Measurements from ENCODE around the gene HBE1. TPM values are rescaled to one million over a fixed set of nuclear protein-coding genes. Genes with fewer than 3 reads are reported as not detected.

The HBE1 gene
- total and polyA plus RNA-seq, 9 of the 15 experiments (the other 6 are each of a cell fraction or from before 2014, with no cell fraction given), result 612 to 10,250 (median 2,181) TPM

DNA sequence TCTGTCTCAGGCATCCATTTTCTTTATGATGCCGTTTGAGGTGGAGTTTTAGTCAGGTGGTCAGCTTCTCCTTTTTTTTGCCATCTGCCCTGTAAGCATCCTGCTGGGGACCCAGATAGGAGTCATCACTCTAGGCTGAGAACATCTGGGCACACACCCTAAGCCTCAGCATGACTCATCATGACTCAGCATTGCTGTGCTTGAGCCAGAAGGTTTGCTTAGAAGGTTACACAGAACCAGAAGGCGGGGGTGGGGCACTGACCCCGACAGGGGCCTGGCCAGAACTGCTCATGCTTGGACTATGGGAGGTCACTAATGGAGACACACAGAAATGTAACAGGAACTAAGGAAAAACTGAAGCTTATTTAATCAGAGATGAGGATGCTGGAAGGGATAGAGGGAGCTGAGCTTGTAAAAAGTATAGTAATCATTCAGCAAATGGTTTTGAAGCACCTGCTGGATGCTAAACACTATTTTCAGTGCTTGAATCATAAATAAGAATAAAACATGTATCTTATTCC, 10.9 kb upstream of the HBE1 start (continued):
- TF ChIP-seq, protein P1, sequence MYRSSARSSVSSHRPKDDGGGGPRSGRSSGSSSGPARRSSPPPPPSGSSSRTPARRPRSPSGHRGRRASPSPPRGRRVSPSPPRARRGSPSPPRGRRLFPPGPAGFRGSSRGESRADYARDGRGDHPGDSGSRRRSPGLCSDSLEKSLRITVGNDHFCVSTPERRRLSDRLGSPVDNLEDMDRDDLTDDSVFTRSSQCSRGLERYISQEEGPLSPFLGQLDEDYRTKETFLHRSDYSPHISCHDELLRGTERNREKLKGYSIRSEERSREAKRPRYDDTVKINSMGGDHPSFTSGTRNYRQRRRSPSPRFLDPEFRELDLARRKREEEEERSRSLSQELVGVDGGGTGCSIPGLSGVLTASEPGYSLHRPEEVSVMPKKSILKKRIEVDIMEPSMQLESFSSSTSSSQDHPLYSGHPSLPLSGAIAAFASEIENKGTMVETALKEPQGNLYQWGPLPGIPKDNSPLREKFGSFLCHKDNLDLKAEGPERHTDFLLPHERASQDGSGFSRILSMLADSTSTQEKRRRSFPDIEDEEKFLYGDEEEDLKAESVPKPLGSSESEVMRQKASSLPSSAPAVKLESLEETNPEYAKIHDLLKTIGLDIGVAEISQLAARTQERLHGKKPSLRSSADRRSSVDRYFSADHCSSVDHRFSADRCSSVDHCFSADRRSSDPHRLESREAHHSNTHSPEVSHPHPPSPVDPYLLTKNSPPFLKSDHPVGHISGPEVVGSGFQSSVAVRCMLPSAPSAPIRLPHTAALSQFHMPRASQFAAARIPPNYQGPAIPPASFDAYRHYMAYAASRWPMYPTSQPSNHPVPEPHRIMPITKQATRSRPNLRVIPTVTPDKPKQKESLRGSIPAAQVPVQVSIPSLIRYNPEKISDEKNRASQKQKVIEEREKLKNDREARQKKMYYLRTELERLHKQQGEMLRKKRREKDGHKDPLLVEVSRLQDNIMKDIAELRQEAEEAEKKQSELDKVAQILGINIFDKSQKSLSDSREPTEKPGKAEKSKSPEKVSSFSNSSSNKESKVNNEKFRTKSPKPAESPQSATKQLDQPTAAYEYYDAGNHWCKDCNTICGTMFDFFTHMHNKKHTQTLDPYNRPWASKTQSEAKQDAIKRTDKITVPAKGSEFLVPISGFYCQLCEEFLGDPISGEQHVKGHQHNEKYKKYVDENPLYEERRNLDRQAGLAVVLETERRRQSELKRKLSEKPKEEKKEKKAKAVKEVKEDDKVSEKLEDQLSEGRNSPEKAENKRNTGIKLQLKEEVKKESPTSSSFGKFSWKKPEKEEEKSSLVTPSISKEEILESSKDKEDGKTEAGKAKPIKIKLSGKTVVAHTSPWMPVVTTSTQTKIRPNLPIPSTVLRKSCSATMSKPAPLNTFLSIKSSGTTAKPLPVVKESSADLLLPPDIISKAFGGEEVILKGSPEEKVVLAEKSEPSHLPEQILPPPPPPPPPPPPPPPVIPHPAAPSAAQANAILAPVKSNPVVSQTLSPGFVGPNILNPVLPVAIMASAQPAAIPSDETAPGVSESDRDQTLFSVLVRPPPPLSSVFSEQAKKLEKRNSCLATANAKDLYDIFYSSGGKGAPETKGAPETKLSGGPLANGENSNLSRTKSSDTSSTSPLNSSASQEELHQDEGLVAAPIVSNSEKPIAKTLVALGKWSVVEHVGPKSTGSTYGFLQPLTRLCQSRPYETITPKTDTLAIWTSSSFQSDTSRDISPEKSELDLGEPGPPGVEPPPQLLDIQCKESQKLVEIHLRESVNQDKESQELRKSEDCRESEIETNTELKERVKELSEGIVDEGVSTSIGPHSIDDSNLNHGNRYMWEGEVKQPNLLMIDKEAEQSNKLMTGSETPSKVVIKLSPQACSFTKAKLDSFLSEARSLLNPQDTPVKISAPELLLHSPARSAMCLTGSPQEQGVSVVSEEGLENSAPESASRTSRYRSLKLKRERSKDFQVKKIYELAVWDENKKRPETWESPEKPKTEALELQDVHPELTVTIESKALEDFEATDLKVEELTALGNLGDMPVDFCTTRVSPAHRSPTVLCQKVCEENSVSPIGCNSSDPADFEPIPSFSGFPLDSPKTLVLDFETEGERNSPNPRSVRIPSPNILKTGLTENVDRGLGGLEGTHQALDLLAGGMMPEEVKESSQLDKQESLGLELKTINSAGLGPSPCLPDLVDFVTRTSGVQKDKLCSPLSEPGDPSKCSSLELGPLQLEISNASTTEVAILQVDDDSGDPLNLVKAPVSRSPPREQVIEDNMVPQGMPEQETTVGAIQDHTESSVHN (IDR thresholded peaks at IDR 0.05; ENCODE audit: borderline replicate concordance in 1 of 2, low read depth in 1 of 2), result peak in 1 of 2 experiments; percentile 99; a peak in 2 of 4 replicates
- TF ChIP-seq ZNF263 (CRISPR knock-in tag; IDR thresholded peaks at IDR 0.05; ENCODE audit: borderline replicate concordance) (no peak), CBX3 (IDR thresholded peaks at IDR 0.05; ENCODE audit: borderline replicate concordance in 1 of 2, low read length in 2 of 2) (peak in 1 of 2 experiments; percentile 87; a peak in 1 of 3 replicates), EP300 (IDR thresholded peaks at IDR 0.05; ENCODE audit: low read length) (peak; percentile 99), HDAC2 (IDR thresholded peaks at IDR 0.05) (peak; percentile 97), JUND (IDR thresholded peaks at IDR 0.05; ENCODE audit: borderline replicate concordance, low read depth, low read length) (peak; percentile 100), JUND (tag; IDR thresholded peaks at IDR 0.05; ENCODE audit: borderline replicate concordance, low read depth, low read length) (peak; percentile 100), ZNF224 (CRISPR knock-in tag; IDR thresholded peaks at IDR 0.05) (no peak), PRPF4 (IDR thresholded peaks at IDR 0.05; ENCODE audit: insufficient read depth, low read depth, low read length, poor library complexity, severe bottlenecking) (no peak), ZNF316 (IDR thresholded peaks at IDR 0.05) (peak; percentile 100), NCOA2 (IDR thresholded peaks at IDR 0.05; ENCODE audit: partially characterized antibody in 2 of 2) (peak; percentile 81 to 90), CEBPB (tag; IDR thresholded peaks at IDR 0.05) (peak; percentile 53; the same call in 1 of the 2 replicates), ZBTB7A (IDR thresholded peaks at IDR 0.05; ENCODE audit: borderline replicate concordance, control insufficient read depth, low read depth, low read length) (peak; percentile 82; the same call in 1 of the 2 replicates), FOXA3 (CRISPR knock-in tag; conservative IDR thresholded peaks at IDR 0.05 in 1 of 2, IDR thresholded peaks at IDR 0.05 in 1 of 2) (peak in 1 of 2 experiments; percentile 58; a peak in 1 of 4 replicates), NR2C1 (IDR thresholded peaks at IDR 0.05) (peak; percentile 88), NR2C1 (tag; IDR thresholded peaks at IDR 0.05) (peak; percentile 91), DMBX1 (CRISPR knock-in tag; IDR thresholded peaks at IDR 0.05; ENCODE audit: borderline replicate concordance) (peak; percentile 97)
- TF ChIP-seq, protein P2, sequence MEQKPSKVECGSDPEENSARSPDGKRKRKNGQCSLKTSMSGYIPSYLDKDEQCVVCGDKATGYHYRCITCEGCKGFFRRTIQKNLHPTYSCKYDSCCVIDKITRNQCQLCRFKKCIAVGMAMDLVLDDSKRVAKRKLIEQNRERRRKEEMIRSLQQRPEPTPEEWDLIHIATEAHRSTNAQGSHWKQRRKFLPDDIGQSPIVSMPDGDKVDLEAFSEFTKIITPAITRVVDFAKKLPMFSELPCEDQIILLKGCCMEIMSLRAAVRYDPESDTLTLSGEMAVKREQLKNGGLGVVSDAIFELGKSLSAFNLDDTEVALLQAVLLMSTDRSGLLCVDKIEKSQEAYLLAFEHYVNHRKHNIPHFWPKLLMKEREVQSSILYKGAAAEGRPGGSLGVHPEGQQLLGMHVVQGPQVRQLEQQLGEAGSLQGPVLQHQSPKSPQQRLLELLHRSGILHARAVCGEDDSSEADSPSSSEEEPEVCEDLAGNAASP (IDR thresholded peaks at IDR 0.05), result no peak

Measured in K562 (cell line).